AG08396 (cell line): ENCODE results near the gene CENPK.
"Not testable (repeated sequence)": the region's sequence is repeated elsewhere in the genome, so short reads cannot be mapped to it uniquely, and the experiment has no call there.

Experiments used
- DNase-seq: peaks from one replicate; pipeline ENCODE4 v3.0.0; 2012; ENCODE audit warnings: low spot score, mixed read lengths

Gene CENPK

DNA sequence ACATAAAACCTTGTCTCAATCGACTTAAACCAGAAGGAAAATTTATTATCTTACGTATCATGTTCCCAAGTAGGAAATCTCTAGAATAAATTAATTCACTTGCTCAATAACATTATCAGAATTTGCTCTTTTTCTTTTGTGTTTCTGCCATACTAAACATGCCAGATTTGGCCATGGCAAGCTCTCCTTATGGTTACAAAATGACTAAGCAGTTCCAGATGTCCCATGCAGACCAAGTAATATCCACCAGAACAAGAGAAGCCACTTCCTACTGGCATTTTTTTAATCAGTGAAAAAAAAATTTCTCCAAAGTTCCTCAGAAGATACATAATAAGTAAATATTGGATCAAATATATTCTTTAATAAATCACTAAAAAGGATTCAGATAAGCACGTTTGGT is 56.0 kb downstream of the CENPK start:
- DNase-seq = peak; percentile 39

DNA sequence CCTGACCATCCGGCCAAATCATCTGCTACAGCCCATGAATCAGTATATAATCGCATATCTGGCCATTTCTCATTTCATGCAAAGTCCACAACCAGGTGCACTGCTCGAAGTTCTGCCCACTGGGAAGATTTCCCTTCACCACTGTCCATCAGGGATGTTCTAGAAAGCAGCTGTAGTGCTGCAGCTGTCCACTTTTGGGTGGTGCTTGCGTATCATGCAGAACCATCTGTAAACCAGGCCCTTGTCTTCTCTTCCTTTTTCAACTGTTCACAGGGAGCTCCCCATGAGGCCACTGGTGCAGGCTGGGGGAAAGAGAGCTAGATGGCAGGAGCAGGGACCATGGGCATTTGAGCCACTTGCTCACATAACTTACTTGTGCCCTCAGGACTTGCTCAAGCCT is 73.8 kb downstream of the CENPK start:
- DNase-seq = no peak

DNA sequence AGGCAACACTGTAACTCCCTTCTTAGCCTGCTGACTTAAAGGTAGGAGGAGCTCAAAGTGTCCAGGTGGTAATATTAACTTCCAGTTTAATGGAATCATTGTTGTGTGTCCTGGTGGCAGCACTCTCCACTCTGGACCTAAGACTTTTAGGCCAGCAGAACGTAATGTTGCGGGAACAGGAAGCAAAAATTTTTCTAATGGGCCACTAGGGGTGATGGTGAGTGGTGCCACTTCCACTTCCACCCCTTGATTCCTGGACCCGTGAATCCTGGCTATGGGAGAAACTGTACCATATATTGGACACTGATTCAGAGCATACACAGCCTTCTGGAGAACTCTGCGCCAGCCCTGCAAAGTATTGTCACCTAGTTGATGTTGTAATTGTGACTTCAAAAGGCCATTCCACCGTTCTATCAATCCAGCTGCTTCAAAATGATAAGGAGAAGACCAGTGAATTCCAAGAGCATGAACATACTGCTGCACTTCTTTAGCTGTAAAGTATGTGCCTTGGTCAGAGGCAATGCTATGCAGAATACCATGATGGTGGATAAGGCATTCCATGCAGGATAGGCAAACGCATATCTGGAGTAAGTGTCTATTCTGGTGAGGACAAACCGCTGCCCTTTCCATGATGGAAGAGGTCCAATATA is 74.8 kb downstream of the CENPK start:
- not testable (repeated sequence) for DNase-seq

DNA sequence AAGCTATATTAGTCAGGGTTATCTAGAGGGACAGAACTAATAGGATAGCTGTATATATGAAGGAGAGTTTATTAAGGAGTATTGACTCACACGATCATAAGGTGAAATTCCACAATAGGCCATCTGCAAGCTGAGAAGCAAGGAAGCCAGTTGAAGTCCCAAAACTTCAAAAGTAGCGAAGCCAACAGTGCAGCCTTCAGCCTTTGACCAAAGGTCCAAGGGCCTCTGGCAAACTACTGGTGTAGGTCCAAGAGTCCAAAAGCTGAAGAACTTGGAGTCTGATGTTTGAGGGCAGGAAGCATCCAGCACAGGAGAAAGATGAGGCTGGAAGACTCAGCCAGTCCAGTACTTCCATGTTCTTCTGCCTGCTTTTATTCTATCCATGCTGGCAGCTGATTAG is 76.2 kb downstream of the CENPK start:
- not testable (repeated sequence) for DNase-seq

DNA sequence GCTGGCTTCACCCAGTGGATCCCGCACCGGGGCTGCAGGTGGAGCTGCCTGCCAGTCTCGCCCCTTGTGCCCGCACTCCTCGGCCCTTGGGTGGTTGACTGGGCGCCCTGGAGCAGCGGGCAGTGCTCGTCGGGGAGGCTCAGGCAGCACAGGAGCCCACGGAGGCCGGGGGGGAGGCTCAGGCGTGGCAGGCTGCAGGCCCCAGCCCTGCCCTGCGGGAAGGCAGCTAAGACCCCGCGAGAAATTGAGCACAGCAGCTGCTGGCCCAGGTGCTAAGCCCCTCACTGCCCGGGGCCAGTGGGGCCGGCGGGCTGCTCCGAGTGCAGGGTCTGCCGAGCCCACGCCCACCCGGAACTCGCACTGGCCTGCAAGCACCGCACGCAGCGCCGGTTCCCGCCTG is 77.6 kb downstream of the CENPK start:
- no peak for DNase-seq

DNA sequence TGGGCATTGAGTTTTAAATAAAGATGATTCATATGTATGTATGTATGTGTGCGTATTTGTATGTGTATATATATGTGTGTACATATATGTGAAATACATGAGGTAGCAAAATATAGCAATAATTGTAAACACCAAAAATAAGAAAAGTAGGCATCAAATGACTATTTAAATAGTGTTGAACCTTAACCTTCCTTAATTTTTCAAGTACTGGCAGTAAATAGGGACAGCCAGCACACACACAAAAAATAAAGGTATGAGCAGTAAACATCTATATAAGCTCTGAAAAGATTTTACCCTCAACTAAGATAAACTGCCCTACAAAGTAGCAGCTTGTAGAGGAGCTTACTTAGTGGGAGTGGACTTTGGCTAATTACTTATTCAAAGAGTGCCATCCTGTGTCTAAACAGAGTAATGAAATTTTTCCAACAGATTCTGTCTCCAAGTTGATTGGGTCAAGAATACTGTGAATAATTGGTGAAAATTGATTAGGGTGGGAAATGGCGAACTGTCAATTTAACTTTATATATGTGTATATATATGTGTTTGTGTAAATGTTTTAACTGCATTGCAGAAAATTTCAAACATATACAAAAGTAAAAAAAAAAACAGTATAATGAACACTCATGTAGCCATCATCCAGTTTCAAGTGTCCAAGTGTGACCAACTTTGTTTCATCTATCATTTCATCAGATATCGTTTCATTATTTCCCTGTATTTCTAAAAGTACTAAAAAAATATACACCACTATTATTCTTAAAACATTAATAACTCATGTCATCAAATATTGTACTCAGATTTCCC is 79.2 kb downstream of the CENPK start:
- peak; percentile 44 for DNase-seq

DNA sequence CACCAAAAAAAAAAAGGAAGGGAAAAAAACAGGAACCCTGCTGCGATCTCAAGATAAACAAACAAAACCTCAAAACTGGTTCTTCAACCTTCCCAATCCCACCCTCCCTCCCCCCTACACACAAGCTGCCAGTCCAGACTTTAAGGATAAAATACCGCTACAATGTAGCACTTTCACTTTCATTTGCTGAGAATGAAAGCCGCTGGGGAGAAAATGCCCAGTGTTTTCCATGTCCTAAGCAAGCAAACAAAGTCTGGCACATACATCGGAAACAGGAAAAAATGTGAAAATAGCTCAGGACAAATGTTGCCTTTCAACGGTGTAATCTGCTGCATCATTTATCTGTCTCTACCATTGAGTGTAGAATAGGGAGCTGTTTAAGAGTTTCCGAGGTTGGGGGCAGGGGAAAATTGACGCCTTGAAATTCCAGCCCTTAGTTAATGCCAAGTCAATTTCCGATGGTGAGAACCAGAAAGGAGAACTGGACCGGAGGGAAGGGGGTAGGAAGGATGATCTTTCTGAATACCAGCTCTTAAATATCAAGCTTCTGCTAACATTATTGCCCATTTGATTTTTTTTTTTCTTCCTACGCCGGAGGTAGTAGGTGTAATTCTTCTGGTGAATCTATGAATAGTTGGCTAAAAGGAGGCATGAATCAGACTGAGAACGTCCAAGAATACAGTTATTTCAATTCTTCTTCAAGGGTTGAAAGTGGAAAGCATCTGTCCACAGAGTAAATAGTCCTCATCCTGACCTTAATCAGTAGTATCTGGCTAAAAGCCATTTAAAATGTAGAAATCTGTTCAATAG is 80.0 kb downstream of the CENPK start:
- peak; percentile 47 for DNase-seq

DNA sequence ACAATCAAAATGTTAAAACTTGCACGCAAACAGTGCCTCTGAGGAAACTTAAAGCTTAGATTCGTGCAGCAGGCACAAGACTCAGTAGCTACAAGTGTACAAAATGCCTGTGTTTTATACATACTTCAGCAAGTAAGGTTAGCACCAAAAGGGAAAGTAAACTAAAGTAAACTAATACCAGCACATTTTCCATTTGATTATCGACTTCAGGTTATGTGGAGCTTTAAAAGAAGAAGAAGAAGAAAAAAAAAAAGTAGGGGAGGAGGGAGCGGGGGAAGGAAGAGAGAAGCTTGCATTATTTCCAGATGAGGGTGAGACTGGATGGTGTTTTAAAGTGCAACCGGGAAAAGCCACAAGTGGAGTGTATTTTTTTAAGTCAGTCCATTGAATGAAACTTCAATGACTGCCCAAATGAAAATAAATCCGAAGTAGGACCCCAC is 80.7 kb downstream of the CENPK start:
- peak; percentile 16 for DNase-seq

DNA sequence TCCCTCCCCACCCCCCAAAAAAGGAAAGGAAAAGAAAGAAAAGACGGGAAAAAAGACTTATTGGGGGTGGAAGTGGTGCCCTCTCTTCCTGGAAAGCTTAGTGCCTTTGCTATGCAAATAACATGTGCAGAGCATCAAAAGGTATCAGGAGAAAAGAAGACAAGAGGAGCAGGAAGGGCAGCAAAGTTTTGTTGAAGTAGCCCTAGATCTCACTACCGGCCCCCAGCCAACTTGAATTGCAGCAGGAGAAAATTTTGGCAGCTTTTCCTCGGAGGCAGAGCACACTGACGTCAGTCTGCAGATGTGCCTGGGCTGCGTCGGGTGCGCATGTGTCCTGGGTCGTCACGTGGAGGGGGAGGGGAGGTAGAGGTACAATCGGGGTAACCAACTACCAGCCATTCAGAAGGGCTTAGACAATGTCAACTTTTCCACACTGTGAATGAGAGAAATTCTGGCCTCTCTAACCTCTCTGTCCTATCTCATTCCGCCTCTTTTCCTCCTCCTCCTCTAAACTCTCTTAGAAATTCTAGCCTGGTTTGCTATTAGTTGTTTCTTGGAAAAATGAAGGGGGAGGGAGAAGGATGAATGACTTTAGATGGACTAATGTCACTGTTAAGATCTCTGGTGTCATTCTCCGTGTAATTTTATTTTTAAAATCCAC is 81.2 kb downstream of the CENPK start, which contains the start of gene ADAMTS6:
Gene ADAMTS6, minus strand, starts transcription at position 286 of the 661 bp plus-strand sequence. CDS start 8,247 bp downstream, outside the sequence.
- peak; percentile 86 for DNase-seq

DNA sequence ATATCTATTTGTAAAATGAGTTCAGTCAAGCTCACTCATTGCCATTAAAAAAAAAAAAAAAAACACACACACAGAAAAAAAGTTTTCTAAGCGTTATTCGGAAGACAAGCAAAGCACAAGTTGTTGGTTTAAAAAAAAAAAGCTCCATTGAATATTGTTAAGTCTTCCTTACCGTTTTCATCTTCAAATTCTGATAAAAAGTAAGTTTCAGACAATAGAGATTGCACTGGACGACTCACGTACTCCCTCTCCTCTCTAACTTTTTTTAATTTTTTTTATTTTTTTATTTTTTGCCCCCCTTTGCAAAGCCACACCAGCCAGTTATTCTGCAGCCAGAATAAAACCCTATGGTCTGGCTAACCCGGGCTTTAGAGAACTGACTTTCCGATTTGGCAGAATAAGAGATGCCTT is 81.8 kb downstream of the CENPK start:
- DNase-seq = no peak

DNA sequence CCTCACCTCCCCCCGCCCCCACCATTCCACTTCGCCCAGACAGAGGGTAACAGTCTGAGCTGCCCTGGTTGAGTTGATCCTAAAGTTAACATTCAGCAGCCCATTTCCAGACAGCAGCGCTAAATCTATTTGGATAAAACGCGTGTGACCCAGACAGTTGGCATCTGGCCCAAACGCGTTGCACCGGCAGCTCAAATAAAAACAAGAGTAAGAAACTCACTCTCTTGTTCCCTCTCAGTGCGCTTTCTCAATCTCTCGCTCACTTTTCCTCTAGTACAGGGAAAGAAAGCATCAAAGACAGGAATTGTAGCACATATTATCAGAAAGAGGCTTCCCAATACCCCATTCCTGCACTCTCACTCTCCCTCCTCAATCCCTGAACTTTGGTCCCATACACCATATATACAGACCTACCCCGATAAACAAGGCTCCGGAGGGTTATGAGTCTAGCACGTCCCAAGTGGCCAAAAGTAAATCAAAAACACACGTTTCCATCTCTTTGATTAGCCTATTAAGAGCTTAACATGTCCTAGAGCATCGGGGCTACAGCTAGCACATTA is 82.6 kb downstream of the CENPK start:
- peak; percentile 37 for DNase-seq

DNA sequence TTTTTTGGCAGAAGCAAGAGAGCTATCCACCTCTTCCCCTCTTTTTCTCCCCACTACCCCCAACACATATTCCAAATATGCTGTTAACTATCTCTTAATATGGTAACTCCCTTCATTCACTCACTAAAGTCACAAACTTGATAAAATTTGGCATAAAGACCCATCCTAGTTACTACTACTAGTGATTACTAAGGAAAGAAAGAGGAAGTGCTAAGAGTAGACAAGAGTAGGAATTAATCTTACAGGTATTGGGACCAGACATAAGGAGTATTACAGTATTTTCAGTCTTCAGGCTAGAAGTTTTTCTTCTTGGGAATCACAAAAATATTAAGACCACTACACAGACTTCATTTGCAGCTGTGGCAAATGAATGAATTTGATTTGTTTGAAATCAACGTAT is 83.4 kb downstream of the CENPK start:
- DNase-seq = no peak

DNA sequence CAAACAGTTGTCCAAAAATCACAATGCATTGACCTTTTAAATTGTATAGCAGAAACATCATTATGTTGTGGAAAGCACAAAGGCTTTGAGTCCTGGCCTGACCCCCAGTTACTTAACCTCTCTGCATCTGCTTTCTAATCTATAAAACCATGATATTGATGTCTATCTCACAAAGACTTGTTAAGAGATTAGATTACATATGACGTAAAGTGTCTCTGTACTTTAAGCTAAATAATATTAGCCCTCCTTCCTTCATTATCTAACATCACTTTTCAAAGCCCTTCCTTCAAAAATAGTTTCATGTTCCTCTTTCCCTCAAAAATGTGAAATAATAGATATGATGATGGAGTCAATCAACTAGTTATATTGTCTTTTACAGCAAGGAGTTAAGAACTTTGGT is 84.6 kb downstream of the CENPK start:
- DNase-seq = no peak

DNA sequence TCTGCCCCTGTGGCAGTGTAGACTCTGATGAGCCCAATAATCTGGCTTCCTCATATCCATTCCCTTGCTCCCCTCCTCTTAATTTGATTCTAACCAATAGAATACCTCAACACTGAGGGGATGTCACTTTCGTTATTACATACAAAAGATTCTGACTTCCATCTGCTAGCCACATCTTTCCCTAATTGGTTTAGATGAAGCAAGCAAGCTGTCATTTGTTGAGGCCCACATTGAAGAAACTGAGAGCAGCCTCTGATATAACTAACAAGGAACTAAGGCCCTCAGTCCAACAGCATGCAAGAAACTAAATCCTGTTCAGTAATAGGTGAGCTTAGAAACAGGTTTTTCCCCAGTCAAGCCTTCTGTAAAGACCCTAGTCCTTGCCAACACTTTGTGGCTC is 87.1 kb downstream of the CENPK start:
- no peak for DNase-seq

DNA sequence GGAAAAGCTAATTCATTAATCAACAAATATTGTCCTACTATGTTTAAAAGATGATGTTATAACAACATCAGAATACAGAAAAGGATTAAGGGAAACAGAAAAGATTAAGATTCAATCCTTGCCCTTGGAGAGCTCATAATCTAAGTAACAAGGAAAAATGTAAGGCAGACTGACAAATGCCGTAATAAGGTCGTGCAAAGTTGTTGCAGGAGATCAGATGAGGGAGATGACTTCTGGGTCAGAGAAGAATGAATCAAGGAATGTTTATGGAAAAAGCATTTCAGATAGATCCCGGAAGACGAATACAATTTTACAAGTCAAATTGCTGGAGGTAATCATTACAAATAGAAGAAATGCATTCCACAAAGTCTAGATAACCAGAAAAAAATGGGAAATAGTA is 87.6 kb downstream of the CENPK start:
- DNase-seq = no peak

DNA sequence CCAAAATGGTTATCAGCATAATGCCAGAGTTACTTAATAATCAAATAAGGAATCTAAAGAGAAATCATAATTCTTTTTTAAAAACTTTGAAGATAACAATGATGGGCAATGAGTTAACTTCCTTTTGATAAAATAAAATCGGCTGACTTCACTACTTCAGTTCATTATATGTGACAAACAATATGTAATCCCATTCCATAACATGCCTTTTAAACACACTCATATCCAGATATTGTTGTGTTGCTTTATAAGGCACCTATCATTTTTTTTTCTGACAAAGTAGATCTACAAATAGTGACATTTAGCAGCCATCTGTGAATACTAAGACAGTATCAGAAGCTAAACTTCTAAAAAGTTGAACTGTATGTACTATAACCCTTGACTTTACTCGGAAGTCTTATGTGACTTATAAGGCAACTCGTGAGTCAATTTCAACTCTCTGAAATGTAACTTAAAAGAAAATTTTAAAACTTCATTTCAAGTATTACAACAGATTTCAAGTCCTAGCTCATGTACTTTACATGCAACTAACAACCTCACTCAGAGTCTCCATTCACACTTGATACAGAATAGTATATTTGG is 88.7 kb downstream of the CENPK start:
- DNase-seq = no peak

DNA sequence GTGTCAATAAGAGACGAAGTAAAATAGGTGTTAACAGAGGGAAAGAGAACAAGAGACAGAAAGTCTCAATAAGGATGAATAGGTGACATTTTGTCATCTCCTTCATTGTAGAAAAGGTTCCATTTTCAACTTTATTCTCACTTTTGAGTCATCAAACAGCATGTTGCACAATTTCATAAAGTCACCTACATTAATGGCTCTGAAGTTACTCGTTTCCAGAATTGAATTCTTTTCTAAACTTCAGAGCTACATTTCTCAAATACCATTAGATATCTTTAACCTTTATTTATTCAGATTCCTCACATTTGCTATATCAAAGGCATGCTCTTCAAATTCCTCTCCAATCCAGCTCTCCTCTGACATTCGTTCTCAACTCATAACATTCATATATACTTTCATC is 94.3 kb downstream of the CENPK start:
- DNase-seq = no peak
